Kidney epithelial cell (primary cell): ENCODE results near the gene FMN2. TPM values are rescaled to one million over a fixed set of nuclear protein-coding genes. Genes with fewer than 3 reads are reported as not detected.
"Not testable (repeated sequence)": the region's sequence is repeated elsewhere in the genome, so short reads cannot be mapped to it uniquely, and the experiment has no call there.

Experiments
- DNase-seq: peaks from one replicate; pipeline ENCODE4 v3.0.0-alpha.2; 2010; ENCODE audit warnings: low read depth
- H3K27me3 ChIP-seq: 2 replicates; pipeline ENCODE4 v1.6.0; 2011; ENCODE audit warnings: low read length; ENCODE audit not compliant: control insufficient read depth, insufficient read depth
- H3K36me3 ChIP-seq: 2 replicates; pipeline ENCODE4 v1.5.1; 2011; ENCODE audit warnings: low read length; ENCODE audit not compliant: control insufficient read depth, insufficient read depth
- H3K4me3 ChIP-seq: 2 replicates; pipeline ENCODE4 v1.5.1; 2011; ENCODE audit warnings: low read depth, mild to moderate bottlenecking, control low read depth, low read length
- total RNA-seq: library from RNA; depleted of rRNA; stranded (reverse); fragments of >200 nt; gene quantifications from 2 replicates; pipeline ENCODE4 v1.2.3, GENCODE V29; 2015
- TF ChIP-seq, protein P1 (sequence below): IDR thresholded peaks from 2 replicates; pipeline ENCODE4 v1.5.1; 2011; ENCODE audit warnings: mild to moderate bottlenecking, moderate library complexity, low read length, control low read depth, inconsistent platforms; ENCODE audit not compliant: insufficient read depth, poor library complexity, severe bottlenecking

The FMN2 gene
- total RNA-seq, 1 donor from 2014 or later: 0.33 TPM

DNA sequence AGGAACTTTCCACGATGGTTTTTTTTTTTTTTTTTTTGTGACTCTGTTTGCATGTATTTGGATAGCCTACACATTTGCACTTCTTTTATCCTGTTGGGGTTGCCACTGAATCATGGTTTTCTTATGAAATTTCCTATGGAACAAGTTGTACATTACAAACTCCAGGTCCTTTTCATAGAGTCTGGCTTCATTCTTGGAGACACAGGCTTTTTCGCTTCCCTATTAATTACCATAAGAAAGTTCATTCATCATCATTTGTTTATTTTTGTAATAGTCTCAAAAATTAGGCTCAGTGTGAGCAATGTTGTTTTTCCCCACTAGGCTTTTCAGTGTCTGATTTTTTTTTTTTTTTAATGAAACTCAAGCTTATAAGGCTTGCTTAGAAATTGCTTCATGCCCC lies 179.4 kb downstream of the FMN2 start:
- no peaks in the 10 kb centered on the region for H3K27me3 ChIP-seq

GRCh38 chr1:240274569-240274968 lies 182.9 kb downstream of the FMN2 start:
- H3K36me3 ChIP-seq: no peaks in the 10 kb centered on the region
- DNase-seq: no peak
- H3K4me3 ChIP-seq: no peak overlapping the region
- TF ChIP-seq, protein P1, sequence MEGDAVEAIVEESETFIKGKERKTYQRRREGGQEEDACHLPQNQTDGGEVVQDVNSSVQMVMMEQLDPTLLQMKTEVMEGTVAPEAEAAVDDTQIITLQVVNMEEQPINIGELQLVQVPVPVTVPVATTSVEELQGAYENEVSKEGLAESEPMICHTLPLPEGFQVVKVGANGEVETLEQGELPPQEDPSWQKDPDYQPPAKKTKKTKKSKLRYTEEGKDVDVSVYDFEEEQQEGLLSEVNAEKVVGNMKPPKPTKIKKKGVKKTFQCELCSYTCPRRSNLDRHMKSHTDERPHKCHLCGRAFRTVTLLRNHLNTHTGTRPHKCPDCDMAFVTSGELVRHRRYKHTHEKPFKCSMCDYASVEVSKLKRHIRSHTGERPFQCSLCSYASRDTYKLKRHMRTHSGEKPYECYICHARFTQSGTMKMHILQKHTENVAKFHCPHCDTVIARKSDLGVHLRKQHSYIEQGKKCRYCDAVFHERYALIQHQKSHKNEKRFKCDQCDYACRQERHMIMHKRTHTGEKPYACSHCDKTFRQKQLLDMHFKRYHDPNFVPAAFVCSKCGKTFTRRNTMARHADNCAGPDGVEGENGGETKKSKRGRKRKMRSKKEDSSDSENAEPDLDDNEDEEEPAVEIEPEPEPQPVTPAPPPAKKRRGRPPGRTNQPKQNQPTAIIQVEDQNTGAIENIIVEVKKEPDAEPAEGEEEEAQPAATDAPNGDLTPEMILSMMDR: no peak
- no peaks in the 10 kb centered on the region for H3K27me3 ChIP-seq

More for the DNA sequence above, 179.4 kb downstream of the FMN2 start:
- DNase-seq: no peak
- Histone ChIP-seq H3K36me3 (no peaks in the 10 kb centered on the region), H3K4me3 (no peak overlapping the region)
- TF ChIP-seq, protein P1: no peak

DNA sequence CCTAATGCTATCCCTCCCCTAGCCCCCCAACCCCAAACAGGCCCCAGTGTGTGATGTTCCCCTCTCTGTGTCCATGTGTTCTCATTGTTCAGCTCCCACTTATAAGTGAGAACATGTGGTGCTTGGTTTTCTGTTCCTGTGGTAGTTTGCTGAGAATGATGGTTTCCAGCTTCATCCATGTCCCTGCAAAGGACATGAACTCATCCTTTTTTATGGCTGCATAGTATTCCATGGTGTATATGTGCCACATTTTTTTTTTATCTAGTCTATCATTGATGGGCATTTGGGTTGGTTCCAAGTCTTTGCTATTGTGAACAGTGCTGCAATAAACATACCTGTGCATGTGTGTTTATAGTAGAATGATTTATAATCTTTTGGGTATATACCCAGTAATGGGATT lies 183.5 kb downstream of the FMN2 start:
- not testable (repeated sequence) for DNase-seq, H3K27me3 ChIP-seq, H3K36me3 ChIP-seq, H3K4me3 ChIP-seq

DNA sequence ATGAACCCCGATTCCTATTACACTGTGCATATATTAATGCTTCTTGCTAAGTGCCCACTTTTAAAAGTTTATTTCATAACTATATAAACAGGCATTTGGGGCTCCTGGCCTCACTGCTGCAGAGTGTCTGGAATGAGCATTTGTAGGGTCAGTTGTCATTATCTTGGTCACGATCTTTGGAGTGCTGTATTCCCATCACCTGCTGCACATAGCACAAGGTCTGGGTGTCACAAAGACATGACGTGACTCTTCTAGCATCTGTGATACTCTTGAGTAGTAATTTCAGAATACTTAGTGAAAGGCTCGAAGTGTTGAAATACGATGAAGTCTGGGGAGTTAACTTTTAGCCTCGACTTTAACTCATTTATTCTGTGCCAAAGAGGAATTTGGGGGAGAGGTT lies 186.4 kb downstream of the FMN2 start:
- Histone ChIP-seq H3K36me3 (no peaks in the 10 kb centered on the region), H3K27me3 (no peaks in the 10 kb centered on the region), H3K4me3 (no peak overlapping the region)
- TF ChIP-seq, protein P1: no peak
- DNase-seq: no peak

- Histone ChIP-seq H3K27me3 (no peaks in the 10 kb centered on the region), H3K4me3 (no peak overlapping the region), H3K36me3 (no peaks in the 10 kb centered on the region)
- DNase-seq: no peak
- TF ChIP-seq, protein P1: no peak
Observed at GRCh38 chr1:240280560-240281322, 189.1 kb downstream of the FMN2 start.

DNA sequence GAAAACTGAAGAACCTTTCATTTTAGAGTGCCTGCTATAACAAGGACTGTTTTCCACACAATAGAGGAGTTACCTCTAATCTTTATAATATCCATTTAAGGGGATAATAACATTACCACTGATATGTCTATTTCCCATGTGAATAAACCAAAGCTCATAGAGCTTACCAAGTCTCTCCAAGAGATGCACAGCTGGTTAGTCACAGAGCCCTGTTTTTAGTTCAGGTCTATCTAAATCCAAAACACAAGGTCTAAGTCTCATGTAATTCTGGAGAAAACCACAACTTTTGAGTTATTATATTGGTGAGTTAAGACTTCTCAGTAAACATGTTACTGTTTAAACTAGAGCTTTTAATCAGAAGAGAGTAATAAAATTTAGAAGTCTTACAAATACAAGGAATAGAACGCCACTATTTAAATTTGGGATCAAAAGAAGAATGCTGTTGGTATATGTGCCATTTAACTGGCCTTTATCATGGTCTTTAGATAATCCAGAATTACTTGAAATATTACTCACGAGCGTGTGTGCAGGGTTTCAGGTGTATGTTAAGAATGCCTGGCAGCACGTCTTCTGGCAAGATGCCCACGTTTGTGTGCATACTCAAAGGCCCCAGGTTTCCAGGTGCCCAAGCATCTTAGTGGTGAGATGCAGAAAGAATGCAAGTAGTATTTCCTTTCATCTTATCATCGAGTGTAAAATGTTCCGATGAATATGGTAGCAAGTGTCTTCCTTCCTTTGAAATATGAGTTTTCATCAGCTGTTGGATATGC lies 190.6 kb downstream of the FMN2 start:
- no peak overlapping the region for H3K4me3 ChIP-seq
- TF ChIP-seq, protein P1: no peak
- DNase-seq: no peak
- no peaks in the 10 kb centered on the region for H3K27me3 ChIP-seq
- no peaks in the 10 kb centered on the region for H3K36me3 ChIP-seq
